ENCODE measurements around the gene ZMAT1.
A peak's percentile ranks its signal among the peaks of the same experiment; 100 is the strongest.

ZMAT1 gene

DNA sequence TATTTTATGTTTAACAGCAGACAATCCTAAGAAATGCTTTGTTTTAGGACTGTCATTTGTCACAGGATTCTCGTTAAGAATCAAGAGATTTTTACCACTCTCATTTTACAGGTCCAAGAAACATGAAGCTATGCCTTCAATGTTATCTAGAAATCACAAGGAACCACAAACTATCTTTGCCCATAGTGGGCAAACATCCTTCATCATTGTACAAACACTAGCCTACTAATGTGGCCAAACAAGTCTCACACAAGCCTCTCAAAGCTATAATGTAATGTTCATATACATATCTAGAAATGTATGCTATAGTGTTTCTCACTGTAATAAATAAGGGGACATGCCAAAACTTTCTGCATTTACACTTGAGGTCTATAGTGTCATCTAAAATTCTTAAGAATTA lies 26.8 kb downstream of the ZMAT1 start:
- DNase-seq (ENCODE audit: low read depth in 1 of 2, low spot score in 1 of 2), result peak; percentile 5 to 78
- in situ Hi-C loops (cut with HindIII; ENCODE audit: low pct_unique_long_range_greater_than_20kb, low sequenced_read_pairs), result no loop called here
- TF ChIP-seq JUND (IDR thresholded peaks at IDR 0.05; ENCODE audit: low read depth), result peak; percentile 55; the same call in 1 of the 2 replicates
